Cardiac fibroblast (primary cell): ENCODE results near the gene PDGFB.

ENCODE experiments used
- DNase-seq, 2 donors: peaks; one replicate each; pipeline versions ENCODE4 v3.0.0 to v3.0.0-alpha.2; 2010; ENCODE audit warnings: low read depth in 2 of 2
- H3K4me3 ChIP-seq, 2 donors: replicated peaks in 1 of 2; 1 replicate in 1 of 2; 2 replicates in 1 of 2; pipeline ENCODE4 v1.5.1; 2011; ENCODE audit warnings: low read depth in 2 of 2, low read length in 2 of 2, mild to moderate bottlenecking in 2 of 2, moderate library complexity in 1 of 2
- TF ChIP-seq, protein P1 (sequence below): IDR thresholded peaks from one replicate; pipeline ENCODE4 v1.5.1; 2011; ENCODE audit warnings: low read depth, mild to moderate bottlenecking, low read length, inconsistent platforms

Gene PDGFB

DNA sequence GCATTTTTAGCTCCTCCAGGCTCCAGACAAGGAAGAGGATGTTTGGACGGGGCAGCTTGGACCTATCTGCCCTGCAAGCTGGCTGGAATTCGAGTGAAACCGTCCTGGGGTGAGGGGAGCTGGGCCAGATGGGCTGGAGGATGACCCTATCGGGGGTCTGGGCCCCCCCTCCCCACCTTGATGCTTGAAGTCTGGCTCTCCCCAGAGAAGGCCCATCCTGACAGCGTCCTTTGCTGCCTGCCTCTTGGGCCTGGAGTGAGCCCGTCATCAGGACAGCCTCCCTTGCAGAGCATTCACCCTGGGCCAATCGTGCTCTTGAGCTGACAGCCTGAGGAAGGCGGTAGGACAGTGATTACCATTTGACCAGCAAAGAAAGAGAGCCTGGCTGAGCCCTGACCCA is 5.3 kb upstream of the PDGFB start:
- TF ChIP-seq, protein P1, sequence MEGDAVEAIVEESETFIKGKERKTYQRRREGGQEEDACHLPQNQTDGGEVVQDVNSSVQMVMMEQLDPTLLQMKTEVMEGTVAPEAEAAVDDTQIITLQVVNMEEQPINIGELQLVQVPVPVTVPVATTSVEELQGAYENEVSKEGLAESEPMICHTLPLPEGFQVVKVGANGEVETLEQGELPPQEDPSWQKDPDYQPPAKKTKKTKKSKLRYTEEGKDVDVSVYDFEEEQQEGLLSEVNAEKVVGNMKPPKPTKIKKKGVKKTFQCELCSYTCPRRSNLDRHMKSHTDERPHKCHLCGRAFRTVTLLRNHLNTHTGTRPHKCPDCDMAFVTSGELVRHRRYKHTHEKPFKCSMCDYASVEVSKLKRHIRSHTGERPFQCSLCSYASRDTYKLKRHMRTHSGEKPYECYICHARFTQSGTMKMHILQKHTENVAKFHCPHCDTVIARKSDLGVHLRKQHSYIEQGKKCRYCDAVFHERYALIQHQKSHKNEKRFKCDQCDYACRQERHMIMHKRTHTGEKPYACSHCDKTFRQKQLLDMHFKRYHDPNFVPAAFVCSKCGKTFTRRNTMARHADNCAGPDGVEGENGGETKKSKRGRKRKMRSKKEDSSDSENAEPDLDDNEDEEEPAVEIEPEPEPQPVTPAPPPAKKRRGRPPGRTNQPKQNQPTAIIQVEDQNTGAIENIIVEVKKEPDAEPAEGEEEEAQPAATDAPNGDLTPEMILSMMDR = no peak
- H3K4me3 ChIP-seq = no peak overlapping the region

GRCh38 chr22:39249086-39249704 is 4.4 kb upstream of the PDGFB start:
- no peak for DNase-seq
- TF ChIP-seq, protein P1 = no peak

More for the DNA sequence above, 5.3 kb upstream of the PDGFB start:
- no peak for DNase-seq

DNA sequence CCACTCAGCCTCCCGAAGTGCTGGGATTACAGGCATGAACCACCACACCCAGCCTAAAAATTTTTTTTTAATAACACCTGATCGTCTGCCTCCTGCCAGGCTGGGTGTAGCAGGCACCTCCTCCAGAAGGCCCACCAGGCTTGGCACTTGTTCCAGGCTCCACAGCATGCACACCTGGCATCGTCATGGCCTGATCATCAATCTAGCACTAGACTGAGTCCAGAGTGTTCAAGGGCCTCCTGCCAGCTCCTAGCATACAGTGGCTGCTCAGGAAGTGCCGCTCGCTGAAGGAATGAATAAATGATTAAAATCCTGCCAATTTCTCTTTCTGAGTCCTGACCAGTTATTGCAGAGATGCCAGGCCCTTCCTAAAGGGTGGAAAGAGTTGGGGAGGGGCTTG is 3.5 kb upstream of the PDGFB start:
- TF ChIP-seq, protein P1 = no peak
- no peak overlapping the region for H3K4me3 ChIP-seq
- peak in 1 of 2 donors; percentile 41 for DNase-seq

More at GRCh38 chr22:39249086-39249704, 4.4 kb upstream of the PDGFB start:
- H3K4me3 ChIP-seq = no peak overlapping the region

GRCh38 chr22:39247361-39247760 is 2.6 kb upstream of the PDGFB start:
- DNase-seq = no peak
- TF ChIP-seq, protein P1 = no peak

GRCh38 chr22:39246690-39247332 is 2.0 kb upstream of the PDGFB start:
- TF ChIP-seq, protein P1 = no peak
- no peak overlapping the region for H3K4me3 ChIP-seq
- no peak for DNase-seq

More at GRCh38 chr22:39247361-39247760, 2.6 kb upstream of the PDGFB start:
- no peak overlapping the region for H3K4me3 ChIP-seq

- DNase-seq = no peak
Measured at GRCh38 chr22:39246217-39246616, 1.4 kb upstream of the PDGFB start.

More at GRCh38 chr22:39246217-39246616, 1.4 kb upstream of the PDGFB start:
- H3K4me3 ChIP-seq = no peak overlapping the region
- TF ChIP-seq, protein P1 = no peak
